Neural progenitor cell (in vitro differentiated cells): ENCODE measurements around the gene EPHB2. TPM values are rescaled to one million over a fixed set of nuclear protein-coding genes. Genes with fewer than 3 reads are reported as not detected.

Experiments
- DNase-seq: peaks from one replicate; pipeline ENCODE4 v3.0.0-alpha.2; 2016; ENCODE audit warnings: low spot score
- H2AFZ ChIP-seq: fragments of 200-600 bp; sonication (generic); replicated peaks from 2 replicates; pipeline ENCODE4 v1.6.1; 2016; ENCODE audit warnings: antibody characterized with exemption
- H3F3A ChIP-seq: fragments of 200-600 bp; sonication (generic); 2 replicates; pipeline ENCODE4 v1.6.1; 2016; ENCODE audit warnings: antibody characterized with exemption, low read depth
- H3K27ac ChIP-seq: fragments of 200-600 bp; sonication (generic); 2 replicates; pipeline ENCODE4 v1.5.1; 2016; ENCODE audit warnings: mild to moderate bottlenecking
- H3K27me3 ChIP-seq: fragments of 200-600 bp; sonication (generic); 2 replicates; pipeline ENCODE4 v1.6.1; 2016; ENCODE audit warnings: mild to moderate bottlenecking, moderate library complexity
- H3K36me3 ChIP-seq: fragments of 200-600 bp; sonication (generic); 2 replicates; pipeline ENCODE4 v1.5.1; 2016
- H3K4me1 ChIP-seq: fragments of 200-600 bp; sonication (generic); 2 replicates; pipeline ENCODE4 v1.6.1; 2016; ENCODE audit warnings: mixed run types
- H3K4me2 ChIP-seq: fragments of 200-600 bp; sonication (generic); 2 replicates; pipeline ENCODE4 v1.6.1; 2016
- H3K4me3 ChIP-seq: fragments of 200-600 bp; sonication (generic); 2 replicates; pipeline ENCODE4 v1.5.1; 2016
- H3K79me2 ChIP-seq: fragments of 200-600 bp; sonication (generic); 2 replicates; pipeline ENCODE4 v1.6.1; 2016; ENCODE audit warnings: low read depth
- H3K9ac ChIP-seq: fragments of 200-600 bp; sonication (generic); 2 replicates; pipeline ENCODE4 v1.6.1; 2016
- H3K9me3 ChIP-seq: fragments of 200-600 bp; sonication (generic); 2 replicates; pipeline ENCODE4 v1.5.1; 2016; ENCODE audit warnings: low read depth
- H4K20me1 ChIP-seq: fragments of 200-600 bp; sonication (generic); 2 replicates; pipeline ENCODE4 v1.6.1; 2016; ENCODE audit warnings: low read depth
- H3K27ac Mint-ChIP-seq: 3 replicates; pipeline ENCODE4 v1.8.0; 2021; ENCODE audit warnings: mixed read lengths
- H3K27me3 Mint-ChIP-seq: 2 replicates; pipeline ENCODE4 v1.8.0; 2022; ENCODE audit warnings: low read depth, mild to moderate bottlenecking, inconsistent platforms, moderate library complexity, mixed read lengths; ENCODE audit not compliant: insufficient read depth
- H3K36me3 Mint-ChIP-seq: 3 replicates; pipeline ENCODE4 v1.8.0; 2021; ENCODE audit warnings: mixed read lengths
- H3K4me1 Mint-ChIP-seq: 3 replicates; pipeline ENCODE4 v1.8.0; 2021; ENCODE audit warnings: mixed read lengths
- H3K4me3 Mint-ChIP-seq: 3 replicates; pipeline ENCODE4 v1.8.0; 2021; ENCODE audit warnings: mild to moderate bottlenecking, moderate library complexity, mixed read lengths
- H3K9me3 Mint-ChIP-seq: 3 replicates; pipeline ENCODE4 v1.8.0; 2020; ENCODE audit warnings: mixed read lengths
- EZH2 ChIP-seq: fragments of 200-600 bp; sonication (generic); IDR thresholded peaks from 2 replicates; pipeline ENCODE4 v1.6.1; 2017; ENCODE audit warnings: antibody characterized with exemption, mild to moderate bottlenecking, moderate library complexity
- EZH2phosphoT487 ChIP-seq: fragments of 200-600 bp; sonication (generic); IDR thresholded peaks from 2 replicates; pipeline ENCODE4 v1.6.1; 2017; ENCODE audit warnings: antibody characterized with exemption
- total RNA-seq: library from RNA; depleted of rRNA; stranded (reverse); fragments of >200 nt; gene quantifications from 2 replicates; pipeline ENCODE4 v1.2.3, GENCODE V29; 2015; ENCODE audit warnings: low replicate concordance
- TF ChIP-seq, protein P1 (sequence below): fragments of 200-600 bp; sonication (generic); IDR thresholded peaks from 2 replicates; pipeline ENCODE4 v1.5.1; 2017; ENCODE audit warnings: antibody characterized with exemption, mild to moderate bottlenecking

Gene EPHB2
- total RNA-seq, 1 donor from 2014 or later, result 38.3 TPM

DNA sequence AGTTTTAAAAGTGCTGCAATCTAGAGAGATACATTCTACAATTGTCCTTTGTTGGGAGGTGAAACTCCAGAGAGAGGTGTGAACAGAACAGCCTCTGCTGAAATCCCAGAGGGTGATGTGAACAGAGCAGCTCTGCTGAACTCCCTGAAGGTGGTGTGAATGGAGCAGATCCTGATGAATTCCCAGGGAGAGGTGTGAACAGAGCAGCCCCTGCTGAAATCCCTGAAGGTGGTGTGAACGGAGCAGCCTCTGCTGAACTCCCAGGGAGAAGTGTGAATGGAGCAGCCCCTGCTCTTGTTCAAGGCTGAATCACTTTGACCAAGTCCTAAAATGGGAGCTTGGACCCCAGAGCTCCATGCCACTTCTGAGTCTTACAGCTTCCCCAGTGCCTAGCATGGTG lies 167.3 kb downstream of the EPHB2 start:
- H3K4me2 ChIP-seq, result no peak overlapping the region
- H3K9me3 ChIP-seq, result no peaks in the 10 kb centered on the region
- H3K4me3 ChIP-seq, result no peak overlapping the region
- H3F3A ChIP-seq, result peaks cover 50% of the 10 kb centered on the region
- no peaks in the 10 kb centered on the region for H4K20me1 ChIP-seq
- no peaks in the 10 kb centered on the region for H3K79me2 ChIP-seq
- H3K36me3 Mint-ChIP-seq, result peaks cover 6% of the 10 kb centered on the region
- H3K27ac Mint-ChIP-seq, result peak overlapping the region; percentile 57
- no peak for DNase-seq
- no peak overlapping the region for H3K27ac ChIP-seq
- TF ChIP-seq EZH2, result no peak
- TF ChIP-seq, protein P1, sequence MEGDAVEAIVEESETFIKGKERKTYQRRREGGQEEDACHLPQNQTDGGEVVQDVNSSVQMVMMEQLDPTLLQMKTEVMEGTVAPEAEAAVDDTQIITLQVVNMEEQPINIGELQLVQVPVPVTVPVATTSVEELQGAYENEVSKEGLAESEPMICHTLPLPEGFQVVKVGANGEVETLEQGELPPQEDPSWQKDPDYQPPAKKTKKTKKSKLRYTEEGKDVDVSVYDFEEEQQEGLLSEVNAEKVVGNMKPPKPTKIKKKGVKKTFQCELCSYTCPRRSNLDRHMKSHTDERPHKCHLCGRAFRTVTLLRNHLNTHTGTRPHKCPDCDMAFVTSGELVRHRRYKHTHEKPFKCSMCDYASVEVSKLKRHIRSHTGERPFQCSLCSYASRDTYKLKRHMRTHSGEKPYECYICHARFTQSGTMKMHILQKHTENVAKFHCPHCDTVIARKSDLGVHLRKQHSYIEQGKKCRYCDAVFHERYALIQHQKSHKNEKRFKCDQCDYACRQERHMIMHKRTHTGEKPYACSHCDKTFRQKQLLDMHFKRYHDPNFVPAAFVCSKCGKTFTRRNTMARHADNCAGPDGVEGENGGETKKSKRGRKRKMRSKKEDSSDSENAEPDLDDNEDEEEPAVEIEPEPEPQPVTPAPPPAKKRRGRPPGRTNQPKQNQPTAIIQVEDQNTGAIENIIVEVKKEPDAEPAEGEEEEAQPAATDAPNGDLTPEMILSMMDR, result no peak
- TF ChIP-seq EZH2phosphoT487, result no peak
- peaks cover 39% of the 10 kb centered on the region for H3K4me1 ChIP-seq
- no peak overlapping the region for H3K9ac ChIP-seq
- no peaks in the 10 kb centered on the region for H3K36me3 ChIP-seq
- H3K4me1 Mint-ChIP-seq, result peaks cover 36% of the 10 kb centered on the region
- H3K4me3 Mint-ChIP-seq, result no peak overlapping the region
- peaks cover 4% of the 10 kb centered on the region for H3K27me3 Mint-ChIP-seq
- H3K27me3 ChIP-seq, result no peaks in the 10 kb centered on the region
- H3K9me3 Mint-ChIP-seq, result no peaks in the 10 kb centered on the region
- no peak overlapping the region for H2AFZ ChIP-seq

DNA sequence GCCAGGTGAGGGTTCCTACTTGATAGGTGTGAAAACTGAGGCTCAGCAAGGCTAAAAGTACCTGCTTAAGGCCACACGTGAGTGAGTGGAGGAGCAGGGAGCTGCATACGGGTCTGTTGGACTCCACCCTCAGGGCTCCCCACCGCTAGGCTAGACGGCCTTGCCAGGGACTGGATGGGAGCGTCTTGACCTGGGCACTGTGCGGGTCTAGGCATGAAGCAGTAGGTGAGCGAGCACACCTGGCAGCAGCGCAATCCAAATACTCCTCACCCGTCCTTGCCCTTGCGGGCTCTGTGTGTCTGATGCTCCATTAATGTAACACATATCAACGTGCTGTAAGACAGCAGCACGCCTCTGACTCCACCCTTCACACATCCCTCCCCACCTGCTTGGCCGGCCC lies 168.0 kb downstream of the EPHB2 start:
- H3K4me1 Mint-ChIP-seq, result peaks cover 35% of the 10 kb centered on the region
- Histone ChIP-seq H3K27ac (no peak overlapping the region), H3K4me2 (no peak overlapping the region), H3K79me2 (no peaks in the 10 kb centered on the region), H3F3A (peaks cover 44% of the 10 kb centered on the region), H3K4me1 (peaks cover 39% of the 10 kb centered on the region), H2AFZ (no peak overlapping the region), H4K20me1 (no peaks in the 10 kb centered on the region), H3K36me3 (no peaks in the 10 kb centered on the region), H3K4me3 (no peak overlapping the region), H3K9ac (no peak overlapping the region), H3K27me3 (no peaks in the 10 kb centered on the region), H3K9me3 (no peaks in the 10 kb centered on the region)
- peaks cover 4% of the 10 kb centered on the region for H3K27me3 Mint-ChIP-seq
- H3K36me3 Mint-ChIP-seq, result peaks cover 2% of the 10 kb centered on the region
- no peak for DNase-seq
- no peak overlapping the region for H3K4me3 Mint-ChIP-seq
- no peaks in the 10 kb centered on the region for H3K9me3 Mint-ChIP-seq
- TF ChIP-seq EZH2 (no peak), EZH2phosphoT487 (no peak)
- TF ChIP-seq, protein P1, result no peak
- H3K27ac Mint-ChIP-seq, result no peak overlapping the region

DNA sequence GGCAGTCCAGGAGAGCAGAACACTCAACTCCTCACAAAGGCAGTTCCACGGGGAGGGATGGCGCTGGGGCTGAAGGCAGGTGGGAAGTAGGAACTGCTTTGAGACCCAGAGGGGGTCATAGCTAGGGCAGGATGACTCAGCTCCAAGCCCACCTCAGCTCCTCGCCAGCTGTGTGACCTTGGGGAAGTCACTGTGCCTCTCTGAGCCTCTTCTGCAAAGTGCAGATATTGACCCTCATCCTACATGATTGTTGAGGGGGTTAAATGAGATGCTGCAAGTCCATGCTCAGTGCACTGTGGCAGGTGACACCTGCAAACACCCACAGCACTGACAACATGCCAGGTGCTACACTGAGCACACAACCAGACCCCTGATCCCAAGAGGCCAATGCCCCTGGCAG lies 168.8 kb downstream of the EPHB2 start:
- H3K4me1 ChIP-seq, result peaks cover 31% of the 10 kb centered on the region
- no peak overlapping the region for H3K27ac Mint-ChIP-seq
- H3F3A ChIP-seq, result peaks cover 36% of the 10 kb centered on the region
- H3K27me3 Mint-ChIP-seq, result peaks cover 4% of the 10 kb centered on the region
- H3K4me3 ChIP-seq, result no peak overlapping the region
- no peaks in the 10 kb centered on the region for H3K9me3 Mint-ChIP-seq
- no peaks in the 10 kb centered on the region for H4K20me1 ChIP-seq
- H3K4me2 ChIP-seq, result no peak overlapping the region
- no peak for DNase-seq
- H3K36me3 ChIP-seq, result no peaks in the 10 kb centered on the region
- peaks cover 30% of the 10 kb centered on the region for H3K4me1 Mint-ChIP-seq
- H3K4me3 Mint-ChIP-seq, result no peak overlapping the region
- no peaks in the 10 kb centered on the region for H3K79me2 ChIP-seq
- H3K9ac ChIP-seq, result no peak overlapping the region
- H3K9me3 ChIP-seq, result no peaks in the 10 kb centered on the region
- no peak overlapping the region for H2AFZ ChIP-seq
- no peak overlapping the region for H3K27ac ChIP-seq
- TF ChIP-seq, protein P1, result no peak
- TF ChIP-seq EZH2 (no peak), EZH2phosphoT487 (no peak)
- H3K36me3 Mint-ChIP-seq, result no peaks in the 10 kb centered on the region
- no peaks in the 10 kb centered on the region for H3K27me3 ChIP-seq
